GM12801 (cell line): ENCODE results near the gene PSMD8.

ENCODE experiments used
- TF ChIP-seq, protein P1 (sequence below): IDR thresholded peaks from one replicate; pipeline ENCODE4 v1.5.1; 2011; ENCODE audit warnings: control low read depth; ENCODE audit not compliant: insufficient read length; ENCODE audit errors: extremely low read depth

The PSMD8 gene

GRCh38 chr19:38422438-38422837 is 48.1 kb downstream of the PSMD8 start:
- TF ChIP-seq, protein P1, sequence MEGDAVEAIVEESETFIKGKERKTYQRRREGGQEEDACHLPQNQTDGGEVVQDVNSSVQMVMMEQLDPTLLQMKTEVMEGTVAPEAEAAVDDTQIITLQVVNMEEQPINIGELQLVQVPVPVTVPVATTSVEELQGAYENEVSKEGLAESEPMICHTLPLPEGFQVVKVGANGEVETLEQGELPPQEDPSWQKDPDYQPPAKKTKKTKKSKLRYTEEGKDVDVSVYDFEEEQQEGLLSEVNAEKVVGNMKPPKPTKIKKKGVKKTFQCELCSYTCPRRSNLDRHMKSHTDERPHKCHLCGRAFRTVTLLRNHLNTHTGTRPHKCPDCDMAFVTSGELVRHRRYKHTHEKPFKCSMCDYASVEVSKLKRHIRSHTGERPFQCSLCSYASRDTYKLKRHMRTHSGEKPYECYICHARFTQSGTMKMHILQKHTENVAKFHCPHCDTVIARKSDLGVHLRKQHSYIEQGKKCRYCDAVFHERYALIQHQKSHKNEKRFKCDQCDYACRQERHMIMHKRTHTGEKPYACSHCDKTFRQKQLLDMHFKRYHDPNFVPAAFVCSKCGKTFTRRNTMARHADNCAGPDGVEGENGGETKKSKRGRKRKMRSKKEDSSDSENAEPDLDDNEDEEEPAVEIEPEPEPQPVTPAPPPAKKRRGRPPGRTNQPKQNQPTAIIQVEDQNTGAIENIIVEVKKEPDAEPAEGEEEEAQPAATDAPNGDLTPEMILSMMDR = no peak

- TF ChIP-seq, protein P1 = no peak
These were observed 49.9 kb downstream of the PSMD8 start for GRCh38 chr19:38424272-38424671.

DNA sequence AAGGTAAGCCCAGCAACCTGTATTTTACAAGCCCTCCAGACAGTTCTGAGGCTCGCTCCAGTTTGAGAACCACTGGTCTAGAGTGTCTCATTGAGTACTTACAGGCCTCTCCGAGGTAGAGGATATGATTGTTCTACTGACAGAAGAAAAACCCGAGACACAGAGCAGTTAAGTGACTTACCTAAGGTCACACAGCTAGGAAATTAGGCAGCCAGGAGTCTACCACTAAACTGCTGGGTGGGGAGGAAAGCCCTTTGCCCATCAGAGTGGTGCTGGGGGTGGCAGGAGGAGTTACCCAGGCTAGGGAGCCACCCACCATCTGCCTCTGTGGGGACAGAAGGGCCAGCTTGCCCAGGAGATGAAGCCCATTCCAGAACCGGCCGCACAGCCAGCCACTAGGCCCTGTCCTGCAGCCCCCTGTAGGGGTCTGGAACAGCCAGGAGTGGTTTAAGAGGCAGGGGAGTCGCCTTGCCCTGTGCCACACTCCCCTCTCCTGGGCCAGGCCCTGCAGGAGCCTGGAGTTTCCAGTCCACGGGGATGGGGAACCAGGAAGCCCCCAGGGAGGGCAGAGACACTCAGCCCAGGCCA is 50.9 kb downstream of the PSMD8 start:
- TF ChIP-seq, protein P1 = no peak

- TF ChIP-seq, protein P1 = no peak
These were observed 51.6 kb downstream of the PSMD8 start, which contains the start of gene RASGRP4 for GRCh38 chr19:38425810-38426466. RASGRP4 (minus strand) TSS chr19:38426219; CDS start chr19:38426091, 128 bp downstream.

DNA sequence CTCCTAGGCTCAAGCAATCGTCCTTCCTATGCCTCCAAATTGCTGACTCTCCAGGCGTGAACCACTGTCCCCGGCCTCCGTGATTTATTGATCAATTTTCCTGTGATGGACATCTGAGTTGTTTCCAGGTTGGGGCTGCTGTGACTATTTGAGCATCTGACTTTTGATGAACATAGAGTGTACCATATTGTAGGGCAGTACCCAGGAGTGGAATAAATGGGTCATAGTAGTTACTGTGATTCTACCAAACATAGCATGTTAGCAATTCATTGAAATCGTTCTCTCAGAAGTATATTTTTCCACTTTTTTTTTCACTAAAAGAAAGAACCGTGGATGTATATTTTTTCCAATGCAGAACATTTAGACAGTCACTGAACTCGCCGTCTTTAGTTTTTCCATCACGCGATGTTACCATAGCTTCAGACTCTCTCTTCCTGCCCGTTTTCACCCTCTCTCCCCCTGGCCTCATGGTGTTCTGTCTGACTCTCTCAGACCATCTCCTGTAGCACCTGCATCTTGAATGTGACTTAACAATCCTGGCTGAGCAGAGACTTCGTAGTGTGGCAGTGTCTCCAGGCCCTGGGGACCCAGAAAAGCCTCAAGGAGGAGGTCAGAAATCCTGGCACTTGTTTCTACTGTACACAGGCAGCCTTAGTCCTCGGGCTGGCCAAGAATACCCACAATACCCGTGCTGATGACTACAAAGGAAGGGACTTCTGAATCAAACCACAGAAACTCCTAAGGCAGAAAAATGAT is 54.9 kb downstream of the PSMD8 start:
- TF ChIP-seq, protein P1 = no peak

DNA sequence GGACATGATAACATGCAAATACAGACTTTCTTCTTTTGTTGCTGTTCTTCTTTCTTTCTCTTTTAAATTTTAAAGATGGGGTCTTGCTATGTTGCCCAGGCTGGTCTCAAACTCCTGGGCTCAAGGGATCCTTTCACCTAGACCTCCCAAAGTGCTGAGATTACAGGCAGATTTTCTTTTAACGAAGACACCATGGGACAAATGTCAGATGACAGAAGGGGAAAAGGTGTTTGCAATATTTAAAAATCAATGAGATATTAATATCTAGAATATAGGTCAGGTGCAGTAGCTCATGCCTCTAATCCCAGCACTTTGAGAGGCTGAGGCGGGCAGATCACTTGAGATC is 55.4 kb downstream of the PSMD8 start:
- TF ChIP-seq, protein P1 = no peak

DNA sequence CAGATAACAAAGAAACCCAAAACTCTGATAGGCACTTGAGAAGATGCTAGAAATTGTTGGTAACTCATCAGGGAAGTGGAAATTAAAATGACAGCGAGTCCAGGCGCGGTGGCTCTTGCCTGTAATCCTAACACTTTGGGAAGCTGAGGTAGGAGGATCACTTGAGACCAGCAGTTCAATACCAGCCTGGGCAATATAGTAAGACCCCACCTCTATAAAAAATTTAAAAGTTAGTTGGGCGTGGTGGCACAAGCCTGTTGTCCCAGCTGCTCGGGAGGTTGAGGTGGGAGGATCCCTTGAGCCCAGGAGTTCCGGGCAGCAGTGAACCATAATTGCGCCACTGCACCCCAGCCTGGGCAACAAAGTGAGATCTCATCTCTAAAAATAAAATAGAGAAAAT is 56.6 kb downstream of the PSMD8 start:
- TF ChIP-seq, protein P1 = no peak
